NCI-H69 (cell line): ENCODE measurements around the gene MUC2.

ENCODE experiments used
- DNase-seq: peaks from one replicate; lab custom pipeline; 2025; lab: John Stamatoyannopoulos, UW

MUC2 gene

GRCh38 chr11:1051356-1052132, 23.1 kb upstream of the MUC2 start:
- DNase-seq, result no peak

DNA sequence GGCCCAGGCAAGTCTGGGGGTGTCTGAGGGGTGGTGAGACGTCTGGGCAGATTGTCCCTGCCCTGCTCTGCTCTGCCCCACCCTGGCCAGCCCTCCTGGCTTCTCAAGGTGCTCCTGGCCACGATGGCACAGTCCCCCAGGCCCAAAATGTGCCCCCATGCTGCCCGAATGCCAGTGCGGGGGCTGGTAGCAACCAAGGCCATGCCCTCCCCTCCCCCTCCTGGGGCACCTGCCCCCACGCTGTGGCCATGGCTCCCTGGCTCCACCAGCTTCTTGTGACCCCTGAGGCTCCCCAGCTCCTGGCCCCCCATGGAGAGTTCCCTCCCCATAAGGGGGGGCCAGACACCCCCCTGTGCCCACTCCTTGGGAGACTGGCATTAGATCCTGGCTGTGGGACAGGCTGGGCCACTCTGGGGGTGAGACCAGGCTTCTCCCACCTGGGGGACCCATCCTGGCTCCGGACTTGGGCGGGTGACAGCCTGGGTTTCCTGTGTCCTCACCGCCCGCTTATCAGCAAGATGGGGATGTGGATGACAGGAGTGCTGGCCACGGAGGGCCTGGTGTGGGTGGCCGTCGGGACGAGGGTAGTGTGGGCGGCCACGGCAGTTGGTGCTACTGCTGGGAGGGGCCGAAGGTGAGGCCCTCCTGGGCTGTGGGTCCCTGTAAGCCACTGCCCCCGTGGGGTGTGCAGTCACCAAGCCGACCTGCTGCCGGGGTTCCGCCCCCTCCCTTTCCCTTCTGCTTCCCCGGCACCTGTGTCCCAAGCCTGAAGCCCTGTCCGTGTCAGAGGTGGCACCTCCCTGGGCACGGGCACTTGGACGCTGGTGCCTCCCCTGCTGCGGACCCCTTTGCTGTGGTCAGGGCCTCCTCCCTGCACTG, 22.3 kb upstream of the MUC2 start:
- no peak for DNase-seq

DNA sequence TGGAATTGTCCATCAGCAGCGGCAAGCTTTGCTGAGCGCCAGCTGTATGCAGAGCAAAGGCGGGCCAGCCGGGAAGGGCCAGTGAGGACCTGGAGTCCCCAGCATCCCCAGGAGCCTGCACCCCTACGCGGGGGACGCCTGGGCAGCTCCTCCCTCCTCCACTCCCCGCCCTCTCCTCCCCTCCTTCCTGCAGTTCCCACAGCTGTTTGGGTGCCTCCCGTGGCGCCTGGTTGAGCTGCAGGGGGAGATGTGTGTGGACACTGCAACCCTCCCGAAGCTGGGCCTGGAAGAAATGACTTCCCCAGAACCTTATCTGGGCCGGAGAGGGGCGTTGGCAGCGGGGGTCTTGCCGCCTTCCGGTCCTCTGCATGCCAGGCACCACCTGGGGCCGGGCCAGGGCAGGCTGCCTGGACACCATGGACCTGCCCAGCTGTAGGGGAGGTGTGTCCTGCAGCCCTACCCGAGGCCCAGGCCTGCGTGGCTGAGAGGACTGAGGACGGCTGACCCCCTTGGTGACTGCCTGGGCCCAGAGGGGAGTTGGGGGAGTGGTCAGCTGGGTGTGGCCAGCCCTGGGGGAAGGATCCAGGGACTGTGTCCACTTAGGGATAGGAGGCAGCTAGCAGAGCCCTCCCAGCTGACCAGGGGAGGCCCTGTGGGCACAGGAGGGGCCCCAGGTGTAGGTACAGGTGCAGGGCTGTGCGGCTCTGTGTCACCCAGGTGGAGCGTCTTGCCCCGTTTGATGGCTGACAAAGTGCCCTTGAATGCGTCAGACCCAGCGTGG, 21.4 kb upstream of the MUC2 start:
- DNase-seq, result peak; percentile 50

- peak; percentile 53 for DNase-seq
Observed at GRCh38 chr11:1054143-1055108, 20.2 kb upstream of the MUC2 start.

DNA sequence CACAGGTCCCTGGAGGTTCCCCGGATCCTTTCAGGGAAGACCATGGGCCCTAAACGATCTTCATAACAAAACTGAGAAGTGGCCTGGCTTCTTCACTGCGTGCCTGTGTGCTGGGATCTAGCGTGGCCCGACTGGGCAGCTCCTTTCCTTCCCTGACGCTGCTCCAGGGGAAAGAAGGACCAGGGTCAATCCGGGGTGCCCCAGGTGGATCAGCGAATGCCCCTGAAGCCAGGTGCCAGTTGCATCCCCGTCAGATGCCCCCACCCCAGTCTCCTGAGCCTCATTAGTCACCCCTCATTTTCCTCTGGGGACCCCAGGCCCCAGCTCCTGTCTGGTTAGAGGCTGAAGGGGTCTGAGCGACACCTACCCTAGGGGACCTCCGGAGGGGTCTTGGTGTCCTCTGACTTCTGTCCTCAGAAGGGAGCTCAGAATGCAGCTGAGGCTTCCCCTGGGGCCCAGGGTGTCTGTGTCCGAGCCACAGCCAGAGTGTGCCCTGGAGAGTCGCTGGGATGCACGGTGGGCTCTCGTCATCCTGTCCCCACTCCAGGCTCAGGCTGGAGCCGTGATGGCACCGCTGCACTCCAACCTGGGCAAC, 19.5 kb upstream of the MUC2 start:
- no peak for DNase-seq

GRCh38 chr11:1055990-1056771, 18.5 kb upstream of the MUC2 start:
- no peak for DNase-seq

- no peak for DNase-seq
Observed at GRCh38 chr11:1057806-1058205, 16.9 kb upstream of the MUC2 start.

GRCh38 chr11:1059759-1060158, 14.9 kb upstream of the MUC2 start:
- DNase-seq, result no peak

- no peak for DNase-seq
Observed at GRCh38 chr11:1060410-1060809, 14.3 kb upstream of the MUC2 start.

- no peak for DNase-seq
Observed at GRCh38 chr11:1060852-1061616, 13.6 kb upstream of the MUC2 start.

GRCh38 chr11:1062075-1062820, 12.4 kb upstream of the MUC2 start:
- DNase-seq, result no peak

DNA sequence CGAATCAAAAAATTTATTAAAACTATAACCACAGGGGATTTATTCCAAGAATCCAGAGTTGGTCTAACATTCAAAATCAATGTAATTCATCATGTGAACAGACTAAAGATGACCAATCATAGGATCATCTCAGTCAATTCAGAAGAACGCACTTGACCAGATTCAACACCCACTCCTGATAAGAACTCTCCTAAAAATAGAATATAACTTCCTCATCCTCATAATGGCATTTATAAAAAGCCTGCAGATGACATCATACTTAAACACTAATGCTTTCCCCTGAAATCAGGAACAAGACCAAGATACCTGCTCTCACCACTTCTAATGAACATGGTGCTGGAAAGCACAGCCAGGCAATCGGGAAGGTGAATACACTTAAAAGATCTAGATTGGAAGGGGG, 10.5 kb upstream of the MUC2 start:
- no peak for DNase-seq

GRCh38 chr11:1067812-1068496, 6.7 kb upstream of the MUC2 start:
- DNase-seq, result no peak

DNA sequence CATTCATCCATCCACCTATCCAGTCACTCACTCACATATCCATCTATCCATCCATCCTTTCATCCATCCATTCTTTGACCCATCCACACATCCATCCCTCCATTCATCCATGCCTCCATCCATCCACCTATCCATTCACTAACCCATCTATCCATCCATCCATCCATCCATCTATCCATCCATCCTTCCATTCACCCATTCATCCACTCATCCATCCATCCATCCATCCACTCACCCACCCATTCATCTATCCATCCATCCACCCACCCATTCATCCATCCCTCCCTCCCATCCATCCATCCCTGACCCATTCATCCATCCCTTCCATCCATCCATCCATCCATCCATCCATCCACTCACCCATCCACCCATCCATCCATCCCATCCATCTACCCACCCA, 4.9 kb upstream of the MUC2 start:
- no peak for DNase-seq

- no peak for DNase-seq
Observed at GRCh38 chr11:1070594-1071462, 3.8 kb upstream of the MUC2 start.

- DNase-seq, result peak; percentile 57
Observed at GRCh38 chr11:1071571-1072115, 3.0 kb upstream of the MUC2 start.
